ENCODE measurements around the gene FYB2.

Gene FYB2

GRCh38 chr1:56834137-56834900 is 15.1 kb upstream of the FYB2 start:
- H3K36me3 ChIP-seq (ENCODE audit: control insufficient read depth, low read length), result no peaks in the 10 kb centered on the region
- no peaks in the 10 kb centered on the region for H3K9me2 ChIP-seq (replicated peaks; ENCODE audit: control insufficient read depth, low read length)
- TF ChIP-seq CTCF (IDR thresholded peaks at IDR 0.05; ENCODE audit: low read depth, low read length, poor library complexity, severe bottlenecking), result no peak
- no peak for TF ChIP-seq EZH2phosphoT487 (IDR thresholded peaks at IDR 0.05; ENCODE audit: borderline replicate concordance, low read length)
- H3K9me3 ChIP-seq (ENCODE audit: control insufficient read depth, insufficient read depth, low read length), result no peaks in the 10 kb centered on the region
- H3K4me3 ChIP-seq (ENCODE audit: low read length), result no peak overlapping the region
- no peak overlapping the region for H3K27ac ChIP-seq (ENCODE audit: low read depth, low read length)
- H4K20me1 ChIP-seq (ENCODE audit: control insufficient read depth, insufficient read depth, low read depth, low read length), result no peaks in the 10 kb centered on the region
- H3F3A ChIP-seq (ENCODE audit: control insufficient read depth, insufficient read depth), result no peaks in the 10 kb centered on the region
- no peaks in the 10 kb centered on the region for H3K4me1 ChIP-seq (ENCODE audit: control insufficient read depth, low read length)
- H3K27me3 ChIP-seq (ENCODE audit: control insufficient read depth, low read length), result no peaks in the 10 kb centered on the region
- H3K79me2 ChIP-seq (ENCODE audit: control insufficient read depth, low read length), result no peaks in the 10 kb centered on the region
- no peak overlapping the region for H3K4me2 ChIP-seq (ENCODE audit: low read length)

GRCh38 chr1:56833088-56833487 is 13.9 kb upstream of the FYB2 start:
- Histone ChIP-seq H4K20me1 (ENCODE audit: control insufficient read depth, insufficient read depth, low read depth, low read length) (no peaks in the 10 kb centered on the region), H3K9me3 (ENCODE audit: control insufficient read depth, insufficient read depth, low read length) (no peaks in the 10 kb centered on the region), H3K27ac (ENCODE audit: low read depth, low read length) (no peak overlapping the region), H3K9me2 (replicated peaks; ENCODE audit: control insufficient read depth, low read length) (no peaks in the 10 kb centered on the region), H3F3A (ENCODE audit: control insufficient read depth, insufficient read depth) (no peaks in the 10 kb centered on the region), H3K4me1 (ENCODE audit: control insufficient read depth, low read length) (no peaks in the 10 kb centered on the region), H3K4me2 (ENCODE audit: low read length) (no peak overlapping the region), H3K27me3 (ENCODE audit: control insufficient read depth, low read length) (no peaks in the 10 kb centered on the region), H3K36me3 (ENCODE audit: control insufficient read depth, low read length) (no peaks in the 10 kb centered on the region), H3K79me2 (ENCODE audit: control insufficient read depth, low read length) (no peaks in the 10 kb centered on the region), H3K4me3 (ENCODE audit: low read length) (no peak overlapping the region)
- TF ChIP-seq CTCF (IDR thresholded peaks at IDR 0.05; ENCODE audit: low read depth, low read length, poor library complexity, severe bottlenecking), result no peak
- no peak for TF ChIP-seq EZH2phosphoT487 (IDR thresholded peaks at IDR 0.05; ENCODE audit: borderline replicate concordance, low read length)

- no peaks in the 10 kb centered on the region for H3K79me2 ChIP-seq (ENCODE audit: control insufficient read depth, low read length)
- no peaks in the 10 kb centered on the region for H3K4me1 ChIP-seq (ENCODE audit: control insufficient read depth, low read length)
- H4K20me1 ChIP-seq (ENCODE audit: control insufficient read depth, insufficient read depth, low read depth, low read length), result no peaks in the 10 kb centered on the region
- H3K4me2 ChIP-seq (ENCODE audit: low read length), result no peak overlapping the region
- no peaks in the 10 kb centered on the region for H3K36me3 ChIP-seq (ENCODE audit: control insufficient read depth, low read length)
- TF ChIP-seq CTCF (IDR thresholded peaks at IDR 0.05; ENCODE audit: low read depth, low read length, poor library complexity, severe bottlenecking), result peak; percentile 90
- TF ChIP-seq EZH2phosphoT487 (IDR thresholded peaks at IDR 0.05; ENCODE audit: borderline replicate concordance, low read length), result no peak
- H3K4me3 ChIP-seq (ENCODE audit: low read length), result no peak overlapping the region
- no peaks in the 10 kb centered on the region for H3F3A ChIP-seq (ENCODE audit: control insufficient read depth, insufficient read depth)
- no peaks in the 10 kb centered on the region for H3K9me2 ChIP-seq (replicated peaks; ENCODE audit: control insufficient read depth, low read length)
- no peak overlapping the region for H3K27ac ChIP-seq (ENCODE audit: low read depth, low read length)
- H3K9me3 ChIP-seq (ENCODE audit: control insufficient read depth, insufficient read depth, low read length), result no peaks in the 10 kb centered on the region
- H3K27me3 ChIP-seq (ENCODE audit: control insufficient read depth, low read length), result no peaks in the 10 kb centered on the region
Observed at GRCh38 chr1:56831871-56832693, 12.9 kb upstream of the FYB2 start.
